Prostate gland (tissue), 2 donors: ENCODE measurements around the gene IMMP2L.

Experiments
- POLR2A ChIP-seq: fragments of 450-650 bp; IDR thresholded peaks from one replicate; pipeline ENCODE4 v1.6.1; 2016; ENCODE audit warnings: antibody characterized with exemption, mild to moderate bottlenecking
- POLR2AphosphoS5 ChIP-seq: sonication (generic); formaldehyde crosslinking; IDR thresholded peaks from one replicate; pipeline ENCODE4 v1.6.1; 2017; ENCODE audit warnings: antibody characterized with exemption
- TF ChIP-seq, protein P1 (sequence below), 4 experiments: fragments of 200-600 bp in 2 of 4; fragments of 450-650 bp in 2 of 4; sonication (generic) in 2 of 4; IDR thresholded peaks; 1 replicate in 3 of 4; 2 replicates in 1 of 4; pipeline ENCODE4 v1.5.1; 2016 to 2019; ENCODE audit warnings: antibody characterized with exemption in 4 of 4, mild to moderate bottlenecking in 2 of 4, moderate library complexity in 2 of 4

DNA sequence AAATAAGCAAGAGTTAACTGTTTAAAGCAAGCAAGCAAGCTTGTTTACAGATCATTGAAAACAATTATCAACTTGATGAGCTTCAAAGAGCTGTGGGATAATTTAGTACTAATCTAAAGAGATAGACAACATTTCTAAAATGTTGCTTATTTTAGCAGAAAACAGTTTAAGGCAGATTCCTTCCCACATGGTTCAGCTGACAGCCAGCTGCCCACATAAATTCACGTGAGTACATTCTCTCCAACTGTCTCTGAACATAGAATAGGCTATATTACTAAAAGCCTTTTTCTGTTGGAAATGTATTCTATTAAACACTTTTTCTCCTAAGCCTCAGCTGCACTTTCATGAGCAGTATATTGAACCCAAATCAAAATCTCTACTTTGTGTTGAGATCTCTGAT lies 297.3 kb downstream of the IMMP2L start:
- TF ChIP-seq, protein P1, sequence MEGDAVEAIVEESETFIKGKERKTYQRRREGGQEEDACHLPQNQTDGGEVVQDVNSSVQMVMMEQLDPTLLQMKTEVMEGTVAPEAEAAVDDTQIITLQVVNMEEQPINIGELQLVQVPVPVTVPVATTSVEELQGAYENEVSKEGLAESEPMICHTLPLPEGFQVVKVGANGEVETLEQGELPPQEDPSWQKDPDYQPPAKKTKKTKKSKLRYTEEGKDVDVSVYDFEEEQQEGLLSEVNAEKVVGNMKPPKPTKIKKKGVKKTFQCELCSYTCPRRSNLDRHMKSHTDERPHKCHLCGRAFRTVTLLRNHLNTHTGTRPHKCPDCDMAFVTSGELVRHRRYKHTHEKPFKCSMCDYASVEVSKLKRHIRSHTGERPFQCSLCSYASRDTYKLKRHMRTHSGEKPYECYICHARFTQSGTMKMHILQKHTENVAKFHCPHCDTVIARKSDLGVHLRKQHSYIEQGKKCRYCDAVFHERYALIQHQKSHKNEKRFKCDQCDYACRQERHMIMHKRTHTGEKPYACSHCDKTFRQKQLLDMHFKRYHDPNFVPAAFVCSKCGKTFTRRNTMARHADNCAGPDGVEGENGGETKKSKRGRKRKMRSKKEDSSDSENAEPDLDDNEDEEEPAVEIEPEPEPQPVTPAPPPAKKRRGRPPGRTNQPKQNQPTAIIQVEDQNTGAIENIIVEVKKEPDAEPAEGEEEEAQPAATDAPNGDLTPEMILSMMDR (IDR thresholded peaks at IDR 0.05), result no peak
- TF ChIP-seq POLR2A, result no peak
- TF ChIP-seq POLR2AphosphoS5, result no peak
